HG03442 (cell line): ENCODE data around the gene UQCR10.

Experiments used
- ATAC-seq: cut with Tn5 transposase; IDR thresholded peaks from one replicate; pipeline ENCODE4 v1.9.1; 2021; ENCODE audit warnings: mild to moderate bottlenecking, moderate library complexity; ENCODE audit not compliant: unreplicated experiment

UQCR10 gene

GRCh38 chr22:29797351-29797750, 30.2 kb downstream of the UQCR10 start:
- ATAC-seq = no peak

DNA sequence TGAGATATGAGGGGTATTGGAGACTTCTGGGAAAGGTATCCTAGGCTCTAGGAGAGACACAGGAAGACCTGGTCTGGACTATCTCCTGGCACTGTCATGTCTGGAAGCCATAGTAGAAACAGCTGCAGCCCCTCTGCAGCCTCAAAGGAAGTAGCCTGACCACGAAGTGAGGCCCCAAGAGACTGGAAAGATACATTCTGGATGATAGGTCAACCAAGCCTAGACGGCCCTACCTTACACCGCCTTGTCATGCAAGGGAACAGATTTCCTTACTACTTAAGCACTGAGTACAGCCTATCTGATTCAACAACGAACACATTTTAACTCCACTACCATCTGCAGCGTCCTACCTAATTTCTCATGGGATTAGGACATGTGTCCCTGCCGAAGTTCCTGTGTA, 31.1 kb downstream of the UQCR10 start:
- no peak for ATAC-seq

- ATAC-seq = no peak
These were observed 31.6 kb downstream of the UQCR10 start for GRCh38 chr22:29798801-29799200.

DNA sequence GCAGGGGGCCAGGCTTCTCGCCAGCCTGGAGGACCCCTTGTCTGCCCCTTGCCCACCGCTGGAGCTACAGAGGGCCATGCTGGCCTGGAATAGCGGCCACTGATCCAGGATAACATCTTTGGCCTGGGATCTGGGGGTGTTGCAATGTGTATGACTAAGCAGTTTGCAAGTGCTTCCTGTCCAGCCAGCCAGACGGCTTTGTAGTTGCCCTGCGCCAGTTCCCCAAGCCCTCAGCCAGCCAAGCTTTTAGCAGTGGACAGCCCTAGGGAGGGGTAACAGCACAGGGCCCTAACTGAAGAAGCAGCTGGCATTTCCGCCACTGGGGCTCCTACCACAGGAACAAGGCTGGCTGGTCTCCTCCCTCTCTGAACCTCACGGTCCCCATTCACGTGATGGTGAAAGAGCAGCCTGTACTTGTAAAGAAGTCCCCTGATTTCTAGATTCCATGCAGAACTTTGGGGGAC, 32.1 kb downstream of the UQCR10 start:
- ATAC-seq = no peak

GRCh38 chr22:29801153-29801552, 34.0 kb downstream of the UQCR10 start:
- ATAC-seq = no peak

GRCh38 chr22:29801796-29802195, 34.6 kb downstream of the UQCR10 start:
- no peak for ATAC-seq

- ATAC-seq = no peak
These were observed 36.0 kb downstream of the UQCR10 start for GRCh38 chr22:29803190-29803589.

DNA sequence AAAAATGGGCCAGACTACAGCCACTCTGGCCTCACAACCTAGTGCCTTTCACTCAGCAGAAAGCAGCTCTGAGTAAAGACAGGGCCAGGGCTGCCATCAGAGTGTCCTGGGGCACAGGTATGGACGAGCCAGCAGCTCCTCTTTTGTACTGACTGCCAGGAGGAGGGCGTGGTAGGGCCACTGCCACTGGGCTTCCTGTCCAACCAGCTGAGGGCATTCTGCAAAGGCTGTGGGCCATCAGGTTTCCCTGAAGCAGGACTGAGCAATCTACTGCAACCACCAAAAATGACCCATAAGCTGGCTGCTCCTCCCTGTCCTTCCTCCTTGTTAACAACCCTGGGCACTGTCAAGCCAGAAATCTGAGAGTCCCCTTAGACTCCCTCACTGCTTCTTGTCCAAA, 37.8 kb downstream of the UQCR10 start:
- no peak for ATAC-seq

DNA sequence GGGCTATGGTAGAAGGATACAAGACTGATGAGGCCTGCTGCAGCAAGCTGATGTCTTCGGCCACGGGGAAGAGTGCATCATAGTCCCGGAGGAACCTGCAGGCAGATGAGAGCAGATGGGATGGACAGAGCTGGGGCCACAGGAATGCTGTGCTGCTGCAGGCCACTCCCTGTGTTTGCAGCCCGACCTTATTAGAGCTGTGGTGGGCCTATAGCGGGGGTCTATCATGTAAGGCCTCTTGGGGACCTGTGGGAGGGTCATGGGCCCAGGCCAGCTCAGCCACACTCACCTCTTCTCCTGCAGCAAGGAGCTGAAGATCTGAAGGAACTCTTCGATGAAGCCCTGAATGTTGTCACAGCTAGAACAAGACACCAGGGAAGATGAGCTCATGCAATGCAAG, 39.0 kb downstream of the UQCR10 start:
- ATAC-seq = no peak

DNA sequence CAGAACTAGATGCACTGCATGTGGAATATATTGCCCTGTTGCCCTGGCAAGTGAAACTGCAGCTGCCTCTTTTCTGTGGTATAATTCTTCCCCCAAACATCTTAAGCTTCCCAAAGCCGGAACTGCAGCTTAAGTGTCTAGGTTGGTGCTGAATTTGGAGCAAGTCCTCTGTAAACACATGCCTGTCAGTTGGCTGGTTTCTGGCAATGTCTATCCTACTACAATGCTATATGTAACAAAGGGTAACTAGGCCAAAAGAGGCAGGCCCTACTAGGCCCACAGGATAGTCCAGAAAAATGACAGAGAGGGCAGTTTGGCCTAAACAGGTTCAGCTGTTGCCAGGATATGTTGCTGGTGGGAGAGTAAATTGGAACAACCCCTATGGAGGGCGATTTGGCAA, 43.0 kb downstream of the UQCR10 start:
- no peak for ATAC-seq

- no peak for ATAC-seq
These were observed 44.2 kb downstream of the UQCR10 start for GRCh38 chr22:29811377-29811776.

DNA sequence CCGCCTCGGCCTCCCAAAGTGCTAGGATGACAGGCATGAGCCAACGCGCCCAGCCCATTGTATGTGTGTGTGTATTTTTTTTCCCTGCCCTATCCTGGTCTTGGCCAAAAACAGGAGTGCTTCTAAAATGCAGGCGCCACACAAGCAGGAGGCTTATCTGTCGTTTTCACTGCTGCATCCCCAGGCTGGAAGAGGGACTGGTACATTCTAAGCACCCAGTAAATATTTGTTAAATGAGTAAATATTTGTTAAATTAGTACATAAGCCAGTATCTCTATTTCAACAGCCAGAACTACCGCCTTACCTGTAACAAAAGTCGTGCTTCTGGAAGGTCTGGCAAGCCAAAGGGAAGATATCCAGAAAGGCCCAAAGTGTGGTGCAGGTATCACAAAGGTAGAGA, 46.0 kb downstream of the UQCR10 start:
- ATAC-seq = no peak

- no peak for ATAC-seq
These were observed 46.4 kb downstream of the UQCR10 start for GRCh38 chr22:29813563-29813962.

DNA sequence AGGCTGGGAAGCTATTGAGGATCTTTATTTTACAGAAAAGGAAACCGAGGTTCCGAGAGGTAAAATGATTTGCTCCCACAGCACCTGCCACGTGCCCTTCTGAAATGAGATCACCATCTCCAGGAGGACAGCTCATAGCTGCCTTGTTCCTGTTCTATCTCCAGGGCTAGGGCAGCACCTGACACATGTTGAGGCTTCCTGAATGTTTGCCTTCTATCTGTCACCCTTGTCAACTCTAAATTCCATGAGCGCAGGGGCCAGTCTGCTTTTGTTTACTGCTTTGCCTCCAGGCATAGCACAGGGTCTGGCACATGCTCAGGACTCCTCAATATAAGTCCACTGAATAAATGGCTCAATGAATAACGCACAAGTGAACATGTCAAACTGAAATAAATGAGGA, 46.8 kb downstream of the UQCR10 start:
- no peak for ATAC-seq

- ATAC-seq = no peak
These were observed 48.4 kb downstream of the UQCR10 start for GRCh38 chr22:29815580-29815979.

DNA sequence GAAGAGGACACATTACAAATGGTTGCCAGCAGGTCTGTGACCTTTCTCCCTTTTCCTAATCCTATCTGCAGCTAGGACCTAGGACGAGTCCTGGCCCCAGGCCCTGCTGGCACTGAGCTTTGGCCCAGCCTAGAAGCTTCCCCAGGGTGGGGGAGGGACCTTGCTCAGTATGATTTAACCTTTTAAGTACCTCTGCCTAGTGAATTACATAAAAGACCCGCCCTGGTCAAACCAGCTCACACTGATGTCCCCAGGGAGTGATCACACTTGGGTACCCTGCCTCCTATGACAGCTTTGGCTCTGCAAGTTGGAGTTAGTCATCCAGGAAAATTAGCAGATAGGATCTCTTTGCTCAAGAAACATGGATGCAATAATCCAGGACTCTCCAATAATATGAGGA, 49.0 kb downstream of the UQCR10 start:
- no peak for ATAC-seq

DNA sequence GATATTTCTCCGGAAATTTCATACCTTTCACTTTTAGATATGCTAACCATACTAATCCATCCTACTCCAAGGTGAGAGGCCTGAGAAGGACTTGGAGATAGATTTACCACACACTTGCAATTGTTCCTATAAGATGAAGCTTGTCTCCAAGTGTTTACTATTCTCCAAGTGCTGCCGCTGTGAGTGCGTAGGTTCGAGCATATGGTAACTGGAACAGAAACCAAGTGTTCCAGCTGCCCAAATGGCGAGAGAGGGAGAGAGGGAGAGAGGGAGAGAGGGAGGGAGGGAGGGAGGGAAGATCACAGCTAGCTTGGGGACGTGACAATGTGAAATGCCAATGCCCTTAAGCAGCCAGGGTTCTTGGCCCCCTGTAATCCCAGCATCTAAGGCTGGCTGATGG, 49.4 kb downstream of the UQCR10 start:
- no peak for ATAC-seq

DNA sequence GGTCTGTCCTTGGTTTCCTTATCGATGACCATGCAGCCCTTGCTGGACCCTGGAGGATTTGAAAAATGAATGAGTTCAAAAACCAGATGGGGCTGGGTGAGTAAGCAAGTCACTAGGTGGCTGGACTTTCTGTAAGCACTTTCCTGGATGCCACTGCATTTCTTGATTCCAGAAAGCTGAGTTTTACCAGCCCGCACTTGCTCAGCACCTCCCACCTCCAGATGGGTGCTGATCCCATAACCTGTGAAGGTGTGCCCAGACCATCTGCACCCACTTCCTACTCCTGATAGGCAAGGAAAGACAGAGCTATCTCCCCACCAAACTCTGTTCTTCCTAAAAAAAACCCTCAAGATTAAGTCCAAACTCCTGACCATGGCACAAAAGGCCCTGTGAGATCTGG, 49.8 kb downstream of the UQCR10 start:
- ATAC-seq = no peak

- ATAC-seq = no peak
These were observed 50.6 kb downstream of the UQCR10 start for GRCh38 chr22:29817724-29818123.

GRCh38 chr22:29819501-29819900, 52.3 kb downstream of the UQCR10 start:
- ATAC-seq = no peak
